Glomerular endothelial cell (primary cell): ENCODE measurements around the gene TBC1D28. TPM values are rescaled to one million over a fixed set of nuclear protein-coding genes. Genes with fewer than 3 reads are reported as not detected.
"Not testable (repeated sequence)": the region's sequence is repeated elsewhere in the genome, so short reads cannot be mapped to it uniquely, and the experiment has no call there.

Source experiments
- DNase-seq: peaks from one replicate; pipeline ENCODE4 v3.0.0-alpha.2; 2011; ENCODE audit warnings: low read depth, low spot score; ENCODE audit errors: extremely low read depth
- total RNA-seq: library from RNA; depleted of rRNA; stranded (reverse); fragments of >200 nt; gene quantifications from 2 replicates; pipeline ENCODE4 v1.2.3, GENCODE V29; 2015

TBC1D28 gene
- total RNA-seq: not detected in 2 replicates

- DNase-seq: not testable (repeated sequence)
Observed at GRCh38 chr17:18644291-18644690, at the start of gene TBC1D28. TSS of gene TBC1D28 (minus strand) at chr17:18644391. CDS start at chr17:18641352, 3,039 bp downstream.

- not testable (repeated sequence) for DNase-seq
Observed at GRCh38 chr17:18682668-18683067, 38.5 kb upstream of the TBC1D28 start.

GRCh38 chr17:18681767-18682571 is 37.8 kb upstream of the TBC1D28 start, which contains the start of gene FOXO3B:
TSS of gene FOXO3B (minus strand) at chr17:18682314. CDS start at chr17:18681651, 663 bp downstream.
- DNase-seq: peak; percentile 57

- not testable (repeated sequence) for DNase-seq
Observed at GRCh38 chr17:18677381-18677780, 33.2 kb upstream of the TBC1D28 start.

GRCh38 chr17:18676928-18677327 is 32.7 kb upstream of the TBC1D28 start:
- not testable (repeated sequence) for DNase-seq

- DNase-seq: not testable (repeated sequence)
Observed at GRCh38 chr17:18672395-18673227, 28.4 kb upstream of the TBC1D28 start.

- DNase-seq: not testable (repeated sequence)
Observed at GRCh38 chr17:18668625-18669024, 24.4 kb upstream of the TBC1D28 start.

GRCh38 chr17:18667535-18667934 is 23.3 kb upstream of the TBC1D28 start:
- not testable (repeated sequence) for DNase-seq

GRCh38 chr17:18666326-18666725 is 22.1 kb upstream of the TBC1D28 start:
- DNase-seq: not testable (repeated sequence)

- not testable (repeated sequence) for DNase-seq
Observed at GRCh38 chr17:18661924-18662624, 17.9 kb upstream of the TBC1D28 start.

GRCh38 chr17:18650094-18650493 is 5.9 kb upstream of the TBC1D28 start:
- not testable (repeated sequence) for DNase-seq

GRCh38 chr17:18643124-18643523 is 1.1 kb downstream of the TBC1D28 start:
- DNase-seq: not testable (repeated sequence)

- DNase-seq: not testable (repeated sequence)
Observed at GRCh38 chr17:18638357-18638756, 5.8 kb downstream of the TBC1D28 start.

GRCh38 chr17:18636237-18636636 is 8.0 kb downstream of the TBC1D28 start:
- not testable (repeated sequence) for DNase-seq

GRCh38 chr17:18635773-18636172 is 8.4 kb downstream of the TBC1D28 start:
- not testable (repeated sequence) for DNase-seq

- DNase-seq: not testable (repeated sequence)
Observed at GRCh38 chr17:18634550-18635263, 9.5 kb downstream of the TBC1D28 start.

- no peak for DNase-seq
Observed at GRCh38 chr17:18626152-18626870, 17.9 kb downstream of the TBC1D28 start.

GRCh38 chr17:18625509-18626104 is 18.6 kb downstream of the TBC1D28 start:
- DNase-seq: peak; percentile 27
